H1 (cell line): ENCODE results near the gene DMXL1. TPM values are rescaled to one million over a fixed set of nuclear protein-coding genes. Genes with fewer than 3 reads are reported as not detected.

ENCODE experiments used
- ASH2L ChIP-seq: fragments of 200-600, 300-600 bp; sonication (generic); IDR thresholded peaks from one replicate; pipeline ENCODE4 v1.7.1; 2017; ENCODE audit warnings: low read length
- BRCA1 ChIP-seq: IDR thresholded peaks from 2 replicates; pipeline ENCODE4 v1.6.1; 2012; ENCODE audit warnings: low read depth, low read length, improper control_type of control experiment
- CHD7 ChIP-seq: fragments of 300-600 bp; sonication (generic); IDR thresholded peaks from 2 replicates; pipeline ENCODE4 v1.7.1; 2012; ENCODE audit warnings: low read length, moderate library complexity, mild to moderate bottlenecking, inconsistent platforms; ENCODE audit not compliant: insufficient replicate concordance
- FOSL1 ChIP-seq: IDR thresholded peaks from 2 replicates; pipeline ENCODE4 v1.6.1; 2011; ENCODE audit warnings: mild to moderate bottlenecking, low read depth, low read length, moderate library complexity; ENCODE audit not compliant: insufficient read depth
- SAP30 ChIP-seq: fragments of 300-600 bp; sonication (generic); IDR thresholded peaks from 2 replicates; pipeline ENCODE4 v1.7.1; 2012; ENCODE audit warnings: low read length, moderate library complexity, mild to moderate bottlenecking, inconsistent platforms; ENCODE audit not compliant: insufficient read depth, insufficient replicate concordance
- SIX5 ChIP-seq: IDR thresholded peaks from 2 replicates; pipeline ENCODE4 v1.6.1; 2011; ENCODE audit warnings: mild to moderate bottlenecking, low read depth, low read length
- TAF7 ChIP-seq: optimal IDR thresholded peaks from 2 replicates; pipeline ENCODE3; 2011; ENCODE audit warnings: low read depth, mild to moderate bottlenecking, inconsistent platforms, low read length, moderate library complexity, borderline replicate concordance
- polyA plus RNA-seq, 7 experiments: library from polyadenylated mRNA; depleted of rRNA in 3 of 7; stranded (reverse) in 5 of 7; unstranded in 2 of 7; fragments of >200 nt in 5 of 7; fragments of 200-250 nt in 2 of 7; gene quantifications; 1 replicate in 5 of 7; 2 replicates in 1 of 7; 4 replicates in 1 of 7; pipeline versions ENCODE4 v1.2.1 to v1.2.3, GENCODE V29; 2011 to 2013; ENCODE audit warnings: missing spikeins in 2 of 7, mixed read lengths in 2 of 7
- total RNA-seq: library from RNA; stranded (reverse); fragmentation: NEBNext Ultra II Directional; extraction: Animal tissue kit (Norgen Biotek cat#: 25700); gene quantifications from 2 replicates; pipeline ENCODE4 v1.2.1, GENCODE V29; 2021

Gene DMXL1
- total and polyA plus RNA-seq, 2 of the 8 experiments (the other 6 are each of a cell fraction or from before 2014, with no cell fraction given), result 10.1 to 43.9 TPM

DNA sequence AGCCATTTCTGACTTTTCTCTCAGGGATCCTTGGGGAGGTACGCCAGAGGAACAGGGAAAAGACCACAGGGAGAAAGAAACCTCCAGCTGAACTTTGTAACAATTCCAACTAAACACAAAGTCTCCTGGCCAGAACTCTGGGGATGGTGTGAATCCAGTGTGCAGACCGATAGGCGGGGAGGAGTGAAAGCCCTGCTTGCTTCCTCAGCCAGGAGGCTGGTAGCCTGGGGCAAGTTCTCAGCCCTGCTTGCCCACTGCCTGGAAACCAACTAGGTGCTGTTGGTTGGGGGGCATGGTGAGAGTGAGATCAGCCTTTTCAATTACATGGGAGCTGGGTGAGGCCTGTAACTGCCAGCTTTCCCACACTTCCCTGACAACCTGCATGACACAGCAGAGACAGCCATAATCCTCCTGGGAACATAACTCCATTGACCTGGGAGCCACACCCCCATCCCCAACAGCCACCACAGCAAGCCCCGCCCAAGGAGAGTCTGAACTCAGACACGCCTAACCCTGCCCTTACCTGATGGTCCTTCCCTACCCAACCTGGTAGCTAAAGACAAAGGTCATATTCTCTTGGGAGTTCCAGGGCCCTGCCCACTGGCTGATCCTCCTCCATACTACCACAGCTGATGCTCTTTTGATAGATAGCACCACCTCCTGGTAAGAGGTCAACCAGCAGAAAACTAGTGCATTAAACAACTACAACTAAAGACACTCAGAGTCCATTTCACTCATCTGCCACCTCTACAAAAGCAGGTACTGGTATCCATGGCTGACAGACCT is 184.9 kb downstream of the DMXL1 start (continued):
- TF ChIP-seq CHD7 (no peak), BRCA1 (no peak), SIX5 (no peak), TAF7 (no peak), FOSL1 (no peak), ASH2L (peak; percentile 31), SAP30 (no peak)
